ENCODE data around the gene AQP5.

The AQP5 gene

GRCh38 chr12:49961111-49961922, at the start of gene AQP5:
Gene AQP5 (plus strand): TSS chr12:49961872. CDS start chr12:49962018, 146 bp downstream.
- no peak for DNase-seq (ENCODE audit: low spot score)

GRCh38 chr12:49912345-49913255, 49.1 kb upstream of the AQP5 start:
- DNase-seq (ENCODE audit: low spot score), result no peak

DNA sequence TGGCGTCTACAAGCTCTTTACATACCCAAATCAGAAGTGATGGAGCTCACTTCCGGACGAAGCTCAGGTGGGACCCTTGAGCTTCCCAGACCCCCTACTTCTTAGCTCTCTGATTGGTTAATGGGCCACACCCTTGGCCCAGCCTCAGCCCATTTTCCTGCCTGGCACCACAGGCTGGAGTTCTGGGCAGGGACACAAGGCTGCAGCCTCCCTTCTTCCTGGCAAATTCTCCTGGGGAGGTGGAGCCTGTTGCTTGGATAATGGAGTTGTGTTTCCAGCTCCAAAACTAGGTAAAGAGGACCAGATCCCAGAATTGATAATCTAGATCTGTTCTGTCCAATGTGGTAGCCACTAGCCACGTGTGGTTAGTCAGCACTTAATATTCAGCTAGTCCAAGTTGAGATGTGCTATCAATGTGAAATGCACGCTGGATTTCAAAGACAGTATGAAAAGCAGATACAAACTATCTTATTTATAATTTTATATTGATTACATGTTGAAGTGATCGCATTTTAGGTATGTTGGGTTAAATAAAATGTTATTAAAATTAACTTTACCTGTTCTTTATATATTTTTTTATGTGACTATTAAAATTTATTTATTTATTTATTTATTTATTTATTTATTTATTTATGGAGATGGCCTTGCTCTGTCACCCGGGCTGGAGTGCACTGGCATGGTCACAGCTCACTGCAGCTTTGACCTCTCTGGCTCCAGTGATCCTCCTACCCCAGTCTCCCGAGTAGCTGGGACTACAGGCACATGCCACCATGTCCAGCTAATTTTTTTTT, 45.3 kb upstream of the AQP5 start:
- no peak for DNase-seq (ENCODE audit: low spot score)

DNA sequence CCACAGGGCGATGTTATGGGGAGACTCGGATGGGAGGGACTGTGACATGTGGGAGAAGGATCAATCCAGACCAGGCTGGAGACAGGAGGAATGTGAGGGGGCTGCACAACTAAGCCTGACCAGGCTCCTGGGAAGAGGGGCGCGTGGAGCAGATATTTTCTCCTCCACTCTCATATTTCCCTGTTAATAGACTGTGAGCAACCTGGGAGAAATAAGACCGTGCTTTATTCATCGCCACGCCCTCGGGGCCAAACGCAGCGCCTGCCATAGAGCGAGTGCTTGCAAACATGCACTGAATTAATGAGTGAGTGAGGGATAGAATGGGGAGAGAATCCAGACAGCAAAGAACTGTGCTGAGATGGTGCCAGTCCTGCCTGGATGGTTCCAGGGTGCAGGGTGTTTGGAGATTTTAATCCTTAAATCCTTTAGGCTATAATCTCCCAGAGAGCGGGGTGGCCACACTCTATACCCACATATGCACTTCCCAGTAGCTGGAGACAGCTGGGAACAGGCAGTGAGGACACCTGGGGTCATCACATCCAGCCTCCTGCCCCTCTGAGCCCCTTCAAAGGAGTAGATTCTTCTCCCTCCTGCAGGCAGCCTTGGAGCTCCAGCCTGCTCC, 44.4 kb upstream of the AQP5 start:
- DNase-seq (ENCODE audit: low spot score), result no peak

GRCh38 chr12:49917788-49918173, 43.9 kb upstream of the AQP5 start:
- DNase-seq (ENCODE audit: low spot score), result no peak

GRCh38 chr12:49920241-49920914, 41.3 kb upstream of the AQP5 start:
- no peak for DNase-seq (ENCODE audit: low spot score)

GRCh38 chr12:49920915-49921286, 40.8 kb upstream of the AQP5 start:
- DNase-seq (ENCODE audit: low spot score), result no peak

DNA sequence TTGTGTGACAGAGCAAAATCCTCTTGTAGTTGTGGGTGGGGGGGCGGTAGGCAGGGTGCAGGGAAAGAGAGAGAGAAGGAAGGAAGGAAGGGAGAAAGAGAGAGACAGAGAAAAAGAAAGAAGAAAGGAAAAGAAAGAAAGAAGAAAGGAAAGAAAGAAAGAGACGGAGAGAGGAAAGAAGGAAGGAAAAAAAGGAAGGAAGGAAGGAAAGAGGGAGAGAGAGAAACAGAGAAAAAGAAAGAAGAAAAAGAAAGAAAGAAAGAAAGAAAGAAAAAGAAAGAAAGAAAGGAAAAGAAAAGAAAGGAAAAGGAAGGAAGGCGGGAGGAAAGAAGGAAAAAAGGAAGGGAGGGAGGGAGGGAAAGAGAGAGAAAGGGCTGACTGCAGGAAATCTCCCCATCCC, 40.4 kb upstream of the AQP5 start:
- DNase-seq (ENCODE audit: low spot score), result no peak

GRCh38 chr12:49921936-49922335, 39.7 kb upstream of the AQP5 start:
- no peak for DNase-seq (ENCODE audit: low spot score)

DNA sequence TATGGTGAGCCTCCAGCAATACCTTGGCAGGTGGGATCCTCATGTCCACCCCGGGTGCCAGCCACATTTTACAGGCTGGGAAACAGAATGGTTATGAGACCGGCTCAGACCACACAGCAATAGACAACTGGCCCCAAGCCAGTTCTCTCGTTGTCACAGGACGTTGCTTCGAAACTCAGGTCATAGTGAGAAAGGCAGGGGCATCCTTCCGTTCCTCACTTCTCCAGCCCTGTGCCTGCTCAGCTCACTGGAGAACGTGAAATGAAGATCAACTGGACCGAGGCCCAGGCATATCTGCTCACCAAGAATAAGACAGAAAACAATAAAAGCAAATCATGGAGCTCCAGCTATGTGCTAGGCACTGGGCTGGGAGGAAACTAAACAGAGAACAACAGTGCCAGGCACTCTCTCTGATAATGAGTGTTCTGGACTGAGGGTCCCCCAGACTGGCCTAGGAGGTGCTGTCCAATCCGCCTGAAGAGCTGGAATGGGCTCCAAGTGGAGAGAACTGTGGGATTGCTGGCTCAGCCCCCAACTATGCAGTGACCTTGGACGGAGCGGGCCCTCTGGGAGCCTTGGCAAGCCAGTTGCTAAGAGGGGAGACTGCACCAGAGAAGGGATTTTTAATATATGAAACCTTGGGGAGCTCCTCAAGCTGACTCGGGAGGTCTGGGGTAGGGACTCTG, 39.2 kb upstream of the AQP5 start:
- DNase-seq (ENCODE audit: low spot score), result no peak

GRCh38 chr12:49923035-49923644, 38.5 kb upstream of the AQP5 start:
- no peak for DNase-seq (ENCODE audit: low spot score)

DNA sequence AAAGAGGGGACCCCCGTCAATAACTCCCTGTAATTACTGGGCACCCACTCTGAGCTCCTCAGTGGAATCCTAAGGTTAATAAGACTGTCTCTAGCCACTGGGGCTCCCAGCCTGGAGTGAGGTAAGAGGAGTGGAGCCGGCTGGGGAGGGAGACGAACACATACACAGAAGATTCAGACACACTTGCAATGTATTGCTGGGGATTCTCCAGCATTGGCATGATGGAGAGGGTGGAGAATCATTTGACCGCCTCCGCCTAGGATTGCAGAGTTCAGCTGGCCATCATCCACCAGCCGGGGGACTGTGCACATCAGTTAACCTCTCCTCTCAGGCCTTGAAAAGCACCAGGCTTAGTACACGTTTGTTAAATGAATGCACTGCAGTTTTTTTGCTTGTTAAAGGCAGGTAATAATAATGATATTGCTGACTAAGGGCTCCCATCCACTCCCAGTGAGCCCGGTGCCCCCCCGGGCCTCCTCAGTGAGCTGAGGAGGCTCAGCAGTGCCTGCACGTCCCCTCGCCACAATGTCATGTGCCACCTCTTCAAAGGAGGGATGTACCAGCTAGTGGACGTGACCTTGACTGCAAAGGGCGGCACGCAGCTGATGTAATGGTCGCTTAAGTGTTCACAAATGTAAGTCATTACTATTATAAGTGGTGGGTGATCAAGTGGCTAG, 37.7 kb upstream of the AQP5 start:
- DNase-seq (ENCODE audit: low spot score), result no peak

GRCh38 chr12:49924628-49925246, 36.9 kb upstream of the AQP5 start:
- no peak for DNase-seq (ENCODE audit: low spot score)

- DNase-seq (ENCODE audit: low spot score), result no peak
These were observed 36.1 kb upstream of the AQP5 start for GRCh38 chr12:49925433-49926204.

DNA sequence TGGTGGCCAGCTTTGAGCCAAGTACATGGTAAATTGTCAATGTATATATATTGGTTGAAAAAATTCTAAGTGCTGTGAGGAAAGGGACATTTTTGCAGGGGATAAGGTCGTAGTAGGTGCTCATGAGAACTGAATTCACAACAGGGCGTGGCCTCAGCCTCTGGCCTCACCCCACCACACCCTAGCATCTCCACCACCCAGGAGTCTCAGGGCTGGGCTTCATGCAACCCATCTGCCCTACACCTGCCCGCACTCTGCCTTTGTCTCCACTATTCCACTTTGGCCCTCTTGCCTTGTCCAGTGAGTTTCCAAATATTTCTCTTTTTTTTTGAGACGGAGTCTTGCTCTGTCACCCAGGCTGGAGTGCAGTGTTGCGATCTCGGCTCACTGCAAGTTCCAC, 33.2 kb upstream of the AQP5 start:
- DNase-seq (ENCODE audit: low spot score), result no peak

- DNase-seq (ENCODE audit: low spot score), result no peak
These were observed 32.1 kb upstream of the AQP5 start for GRCh38 chr12:49929581-49929980.

- no peak for DNase-seq (ENCODE audit: low spot score)
These were observed 31.0 kb upstream of the AQP5 start for GRCh38 chr12:49930515-49931288.

DNA sequence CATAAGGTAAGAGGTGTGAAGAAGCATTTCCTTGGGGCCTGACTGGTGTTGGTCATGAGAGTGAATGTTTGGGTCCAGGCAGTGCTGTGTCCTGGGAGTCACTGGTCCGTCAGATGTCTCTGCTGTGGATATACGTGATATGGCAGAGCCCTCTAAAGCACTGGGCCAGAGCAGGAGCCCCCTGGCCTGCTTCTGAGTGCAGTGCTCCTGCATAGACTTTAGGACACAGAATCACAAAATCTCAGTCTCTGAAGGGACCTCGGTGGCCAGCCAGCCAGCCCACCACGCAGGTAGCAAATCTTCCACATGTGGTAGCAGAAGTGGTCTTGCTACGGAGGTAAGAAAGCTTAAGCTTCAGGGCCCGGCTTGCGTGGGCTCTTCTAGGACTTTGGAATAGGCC, 29.6 kb upstream of the AQP5 start:
- DNase-seq (ENCODE audit: low spot score), result no peak

Data from activated CD4-positive, alpha-beta T cell treated with anti-CD3 and anti-CD28 coated beads, Interleukin-2, Interleukin-4, amounts not matched to agents 100 ng/mL and 50 ng/mL, durations not matched to agents 16 hours and 8 hours (primary cell).